HG03139 (cell line): ENCODE measurements around the gene MMAB.

Experiments
- ATAC-seq: cut with Tn5 transposase; IDR thresholded peaks from one replicate; pipeline ENCODE4 v1.9.1; 2021; ENCODE audit not compliant: unreplicated experiment

MMAB gene

DNA sequence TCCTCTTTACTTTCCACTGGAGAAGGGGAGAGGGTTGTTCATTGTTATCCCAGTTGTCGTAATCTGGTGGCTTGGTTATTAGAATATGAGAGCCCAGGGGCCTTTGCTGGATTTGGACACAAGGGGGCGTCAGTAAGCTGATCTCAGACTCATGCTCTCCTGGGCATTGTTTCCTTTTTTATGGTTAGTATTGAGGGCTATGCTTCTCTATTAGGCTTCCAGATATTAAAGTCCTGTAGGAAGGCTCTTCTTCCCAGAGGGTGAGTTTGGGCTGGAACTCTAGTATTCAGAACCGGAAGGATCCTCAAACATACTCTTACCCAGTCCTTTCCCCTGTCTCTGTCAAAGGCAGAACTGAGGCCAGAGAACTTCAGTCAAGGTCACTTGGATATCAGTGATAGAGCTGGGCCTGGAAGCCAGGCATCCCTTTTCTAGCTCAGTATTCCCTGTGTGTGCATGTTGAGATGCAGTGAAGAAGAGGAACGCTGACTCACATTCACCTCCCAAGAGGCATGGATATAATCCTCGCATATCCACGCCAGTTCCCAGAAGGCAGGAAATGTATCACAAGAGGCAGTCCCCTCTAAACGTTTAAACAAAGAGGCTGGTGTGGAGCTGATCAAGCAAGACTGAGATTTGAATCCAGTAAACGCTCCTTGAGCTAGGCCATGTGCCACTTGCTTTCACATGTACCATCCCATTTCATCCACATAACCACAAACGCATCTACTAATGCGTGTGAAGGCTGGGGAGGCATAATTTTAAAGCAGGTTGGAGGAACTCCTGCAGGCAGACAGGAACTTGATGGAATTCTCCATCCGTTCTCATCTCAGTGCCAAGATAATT, 54.3 kb downstream of the MMAB start:
- ATAC-seq, result no peak

DNA sequence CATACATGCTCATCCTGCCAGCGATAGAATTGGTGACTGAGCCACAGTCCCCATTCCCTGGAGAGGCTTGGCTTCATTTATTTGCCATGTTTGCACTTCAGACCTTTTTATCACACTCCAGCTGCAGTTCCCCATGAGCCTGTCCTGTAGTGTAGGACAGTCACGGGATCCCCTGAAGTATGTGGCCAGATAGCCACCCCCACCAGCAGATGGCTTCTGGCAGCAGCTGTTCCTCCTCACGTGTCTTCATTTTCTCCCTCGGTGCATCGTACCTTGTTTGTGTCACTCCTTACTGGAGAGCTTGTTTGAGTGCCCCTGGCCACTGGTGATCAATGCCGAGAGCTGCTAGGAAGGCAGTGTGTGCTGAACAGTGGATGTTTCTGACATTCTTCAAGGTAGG, 55.7 kb downstream of the MMAB start:
- ATAC-seq, result no peak

DNA sequence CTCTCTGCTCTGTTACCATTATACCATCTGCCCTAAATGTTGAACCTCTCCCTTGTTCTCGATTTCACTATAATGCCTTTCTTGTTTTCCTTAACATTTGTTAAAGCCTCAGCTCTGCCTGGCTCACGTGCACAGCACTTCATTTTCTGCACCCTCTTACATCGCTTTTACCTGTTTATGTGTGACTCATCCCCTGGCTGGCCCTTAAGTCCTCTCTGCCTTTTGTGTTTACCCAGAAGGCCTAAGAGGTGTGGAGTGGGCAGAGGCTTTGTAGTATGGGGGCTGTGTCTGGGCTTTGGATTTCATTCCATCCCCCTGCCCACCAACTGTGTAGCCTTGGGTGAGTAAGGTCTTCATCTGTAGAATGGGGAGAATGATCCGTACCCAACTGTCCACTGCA, 59.3 kb downstream of the MMAB start:
- ATAC-seq, result no peak

DNA sequence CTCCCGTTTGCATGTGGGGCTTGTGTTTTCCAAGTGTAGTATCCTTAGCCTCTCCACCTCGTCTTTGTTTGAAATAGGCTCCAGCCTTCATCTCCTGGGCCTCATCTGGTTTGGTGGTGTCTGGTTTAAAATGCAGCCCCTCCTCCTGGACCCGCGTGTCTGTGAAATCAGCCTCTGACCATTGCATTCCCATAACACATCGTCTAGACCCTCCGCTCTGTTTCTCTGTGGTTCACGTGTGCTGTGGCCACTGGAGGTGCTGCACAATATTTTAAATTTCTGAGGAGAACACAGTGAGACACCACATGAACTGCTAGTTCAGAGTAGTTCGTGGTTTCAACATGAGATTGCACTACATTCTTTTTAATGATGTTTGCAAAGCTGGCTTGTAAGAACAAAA, 60.3 kb downstream of the MMAB start:
- ATAC-seq, result no peak

DNA sequence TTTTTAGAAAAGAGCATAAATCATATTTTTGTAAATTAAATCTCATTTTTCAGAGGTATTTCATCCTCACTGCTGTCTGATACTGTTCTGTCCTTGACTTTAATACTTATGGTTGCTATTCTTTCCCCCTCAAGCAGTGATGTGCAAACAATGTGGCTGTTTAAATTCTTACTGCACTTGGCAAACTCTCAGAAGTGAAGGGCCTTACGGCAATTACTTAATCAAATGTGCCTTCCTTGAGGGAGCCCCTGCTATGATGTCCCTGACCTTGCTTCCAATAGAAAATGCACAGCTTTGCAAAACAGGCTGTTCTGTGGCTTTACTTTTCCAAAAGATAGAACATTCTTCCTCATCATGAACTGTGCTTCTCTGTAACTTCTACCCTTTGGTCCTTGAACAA, 60.7 kb downstream of the MMAB start:
- ATAC-seq, result no peak

DNA sequence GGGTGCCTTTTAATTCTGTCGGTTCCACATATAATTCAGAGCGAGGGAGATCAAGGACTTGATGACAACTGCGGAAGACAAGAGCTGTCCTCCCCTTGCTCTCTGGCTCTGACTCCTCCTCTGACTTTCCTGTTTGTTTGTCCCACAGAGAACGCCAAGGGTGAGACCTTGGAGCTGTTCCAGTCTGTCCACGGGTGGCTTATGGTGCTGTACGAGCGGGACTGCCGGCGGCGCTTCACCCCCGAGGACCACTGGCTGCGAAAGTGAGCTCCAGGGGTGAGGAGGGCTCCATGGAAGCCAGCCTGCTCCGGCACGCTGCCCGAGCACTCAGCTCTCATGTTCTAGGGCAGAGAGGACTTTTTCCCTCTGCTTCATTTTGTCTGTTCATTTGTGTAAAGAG, 63.1 kb downstream of the MMAB start:
- no peak for ATAC-seq

DNA sequence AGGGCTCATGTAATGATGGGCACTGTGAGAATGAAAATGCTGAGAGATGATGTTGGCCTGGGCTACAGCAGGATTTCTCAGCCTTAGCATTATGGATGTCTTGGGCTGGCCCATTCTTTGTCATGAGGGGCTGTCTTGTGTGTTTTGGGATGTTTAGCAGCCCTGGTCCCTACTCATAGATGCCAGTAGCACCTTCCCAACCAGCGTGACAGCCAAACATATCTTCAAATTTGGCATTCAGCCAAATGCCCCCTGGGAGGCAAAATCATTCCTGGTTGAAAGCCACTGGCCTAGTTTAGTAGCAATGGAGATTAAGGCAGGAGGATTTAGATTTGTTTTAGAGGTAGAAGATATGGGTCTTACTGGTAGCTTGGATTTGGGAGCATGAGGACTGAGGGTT, 69.2 kb downstream of the MMAB start:
- no peak for ATAC-seq
